Osteocyte (in vitro differentiated cells): ENCODE data around the gene STKLD1. TPM values are rescaled to one million over a fixed set of nuclear protein-coding genes. Genes with fewer than 3 reads are reported as not detected.
A peak's percentile ranks its signal among the peaks of the same experiment; 100 is the strongest.
"Not testable (repeated sequence)": the region's sequence is repeated elsewhere in the genome, so short reads cannot be mapped to it uniquely, and the experiment has no call there.

ENCODE experiments used
- DNase-seq: peaks from one replicate; pipeline ENCODE4 v3.0.0; 2021; ENCODE audit warnings: mixed read lengths; ENCODE audit not compliant: unreplicated experiment; ENCODE audit errors: extremely low spot score
- H3K27ac Mint-ChIP-seq: one replicate; pipeline ENCODE4 v1.8.0; 2021; ENCODE audit warnings: mild to moderate bottlenecking, mixed read lengths; ENCODE audit not compliant: unreplicated experiment
- H3K27me3 Mint-ChIP-seq: one replicate; pipeline ENCODE4 v1.8.0; 2021; ENCODE audit warnings: mixed read lengths; ENCODE audit not compliant: unreplicated experiment
- H3K36me3 Mint-ChIP-seq: one replicate; pipeline ENCODE4 v1.8.0; 2021; ENCODE audit warnings: mixed read lengths; ENCODE audit not compliant: unreplicated experiment
- H3K4me1 Mint-ChIP-seq: one replicate; pipeline ENCODE4 v1.8.0; 2021; ENCODE audit warnings: mixed read lengths; ENCODE audit not compliant: unreplicated experiment
- H3K4me3 Mint-ChIP-seq: one replicate; pipeline ENCODE4 v1.8.0; 2021; ENCODE audit warnings: mild to moderate bottlenecking, moderate library complexity, mixed read lengths; ENCODE audit not compliant: unreplicated experiment
- H3K9me3 Mint-ChIP-seq: one replicate; pipeline ENCODE4 v1.8.0; 2021; ENCODE audit warnings: mixed read lengths; ENCODE audit not compliant: unreplicated experiment
- CTCF ChIP-seq: fragments of 200-600 bp; sonication (generic); IDR thresholded peaks from 2 replicates; pipeline ENCODE4 v1.5.0; 2021; ENCODE audit warnings: antibody characterized with exemption, mild to moderate bottlenecking, moderate library complexity
- total RNA-seq: library from RNA; stranded (reverse); gene quantifications from 2 replicates; pipeline ENCODE4 v1.2.1, GENCODE V29; 2021

The STKLD1 gene
- total RNA-seq, 1 donor from 2014 or later: 5.1 TPM

GRCh38 chr9:133375116-133375723 is 946 bp upstream of the STKLD1 start:
- H3K4me1 Mint-ChIP-seq: peaks cover 40% of the 10 kb centered on the region
- no peak for DNase-seq
- peak overlapping the region; percentile 94 for H3K4me3 Mint-ChIP-seq
- H3K27ac Mint-ChIP-seq: peak overlapping the region; percentile 97
- peak; percentile 29 for TF ChIP-seq CTCF
- no peaks in the 10 kb centered on the region for H3K27me3 Mint-ChIP-seq
- H3K36me3 Mint-ChIP-seq: peaks cover 7% of the 10 kb centered on the region
- no peaks in the 10 kb centered on the region for H3K9me3 Mint-ChIP-seq

- H3K27ac Mint-ChIP-seq: not testable (repeated sequence)
Observed at GRCh38 chr9:133377280-133377679, 1.1 kb downstream of the STKLD1 start.

GRCh38 chr9:133377721-133378216 is 1.6 kb downstream of the STKLD1 start:
- no peak for TF ChIP-seq CTCF
- no peak for DNase-seq
- Mint-ChIP-seq H3K4me1 (peaks cover 19% of the 10 kb centered on the region), H3K27me3 (no peaks in the 10 kb centered on the region), H3K27ac (no peak overlapping the region), H3K9me3 (no peaks in the 10 kb centered on the region), H3K36me3 (no peaks in the 10 kb centered on the region), H3K4me3 (no peak overlapping the region)

More at GRCh38 chr9:133377280-133377679, 1.1 kb downstream of the STKLD1 start:
- not testable (repeated sequence) for DNase-seq, H3K36me3 Mint-ChIP-seq, H3K27me3 Mint-ChIP-seq, H3K9me3 Mint-ChIP-seq
- peaks cover 24% of the 10 kb centered on the region for H3K4me1 Mint-ChIP-seq
- peak overlapping the region; percentile 70 for H3K4me3 Mint-ChIP-seq

GRCh38 chr9:133378408-133378962 is 2.3 kb downstream of the STKLD1 start:
- Mint-ChIP-seq H3K9me3 (no peaks in the 10 kb centered on the region), H3K36me3 (no peaks in the 10 kb centered on the region), H3K27ac (no peak overlapping the region), H3K27me3 (no peaks in the 10 kb centered on the region), H3K4me3 (no peak overlapping the region), H3K4me1 (peaks cover 16% of the 10 kb centered on the region)
- no peak for TF ChIP-seq CTCF
- no peak for DNase-seq

- H3K27ac Mint-ChIP-seq: no peak overlapping the region
- DNase-seq: no peak
- H3K36me3 Mint-ChIP-seq: no peaks in the 10 kb centered on the region
- no peak for TF ChIP-seq CTCF
- no peak overlapping the region for H3K4me3 Mint-ChIP-seq
- H3K4me1 Mint-ChIP-seq: peaks cover 10% of the 10 kb centered on the region
- no peaks in the 10 kb centered on the region for H3K9me3 Mint-ChIP-seq
- no peaks in the 10 kb centered on the region for H3K27me3 Mint-ChIP-seq
Observed at GRCh38 chr9:133379153-133380086, 3.3 kb downstream of the STKLD1 start.
